ENCODE results near the gene CROCC.
"Not testable (repeated sequence)": the region's sequence is repeated elsewhere in the genome, so short reads cannot be mapped to it uniquely, and the experiment has no call there.

CROCC gene

DNA sequence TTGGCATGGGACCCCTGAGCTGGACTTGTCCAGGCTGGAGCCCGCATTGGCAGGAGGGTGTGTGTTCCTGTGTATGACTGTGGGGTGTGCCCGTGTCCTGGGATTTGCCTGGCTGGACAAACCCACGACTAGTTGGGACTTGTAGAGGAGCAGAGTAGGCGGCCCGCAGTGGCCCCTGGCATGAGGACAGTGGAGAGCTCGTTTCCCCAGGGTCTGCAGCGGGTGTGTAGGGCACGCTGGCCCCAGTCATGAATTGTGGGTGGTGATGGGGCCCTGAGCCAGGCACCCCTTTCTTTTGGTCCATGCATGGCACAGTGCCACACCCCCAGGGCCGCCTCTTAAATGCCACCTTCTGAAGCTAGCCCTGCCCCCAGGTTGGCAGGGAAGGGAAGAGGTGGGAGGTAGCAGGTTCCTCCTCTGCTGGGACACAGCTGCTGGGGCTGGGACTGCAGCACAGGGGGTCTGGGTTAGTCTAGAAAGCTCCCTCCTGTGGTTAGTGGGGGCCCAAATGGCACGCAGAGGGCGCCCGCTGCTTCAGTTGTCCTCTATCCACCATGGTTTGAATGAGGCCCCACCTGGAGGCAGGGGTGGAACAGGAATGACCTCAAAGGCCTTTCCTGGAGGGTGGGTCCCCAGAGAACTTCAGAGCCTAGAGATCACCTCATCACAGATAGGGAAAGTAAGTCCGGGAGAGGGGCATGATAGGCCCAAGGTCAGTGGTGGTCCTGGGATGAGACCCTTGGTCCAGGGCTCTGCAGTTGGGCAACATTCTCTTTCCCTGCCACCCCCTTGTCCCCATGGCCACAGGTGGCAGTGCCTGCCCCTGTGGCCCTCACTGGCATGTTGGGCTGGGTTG lies 4.1 kb downstream of the CROCC start:
- TF ChIP-seq, protein P1, sequence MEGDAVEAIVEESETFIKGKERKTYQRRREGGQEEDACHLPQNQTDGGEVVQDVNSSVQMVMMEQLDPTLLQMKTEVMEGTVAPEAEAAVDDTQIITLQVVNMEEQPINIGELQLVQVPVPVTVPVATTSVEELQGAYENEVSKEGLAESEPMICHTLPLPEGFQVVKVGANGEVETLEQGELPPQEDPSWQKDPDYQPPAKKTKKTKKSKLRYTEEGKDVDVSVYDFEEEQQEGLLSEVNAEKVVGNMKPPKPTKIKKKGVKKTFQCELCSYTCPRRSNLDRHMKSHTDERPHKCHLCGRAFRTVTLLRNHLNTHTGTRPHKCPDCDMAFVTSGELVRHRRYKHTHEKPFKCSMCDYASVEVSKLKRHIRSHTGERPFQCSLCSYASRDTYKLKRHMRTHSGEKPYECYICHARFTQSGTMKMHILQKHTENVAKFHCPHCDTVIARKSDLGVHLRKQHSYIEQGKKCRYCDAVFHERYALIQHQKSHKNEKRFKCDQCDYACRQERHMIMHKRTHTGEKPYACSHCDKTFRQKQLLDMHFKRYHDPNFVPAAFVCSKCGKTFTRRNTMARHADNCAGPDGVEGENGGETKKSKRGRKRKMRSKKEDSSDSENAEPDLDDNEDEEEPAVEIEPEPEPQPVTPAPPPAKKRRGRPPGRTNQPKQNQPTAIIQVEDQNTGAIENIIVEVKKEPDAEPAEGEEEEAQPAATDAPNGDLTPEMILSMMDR (conservative IDR thresholded peaks at IDR 0.05), result no peak
- H3K27ac ChIP-seq, result no peak overlapping the region

DNA sequence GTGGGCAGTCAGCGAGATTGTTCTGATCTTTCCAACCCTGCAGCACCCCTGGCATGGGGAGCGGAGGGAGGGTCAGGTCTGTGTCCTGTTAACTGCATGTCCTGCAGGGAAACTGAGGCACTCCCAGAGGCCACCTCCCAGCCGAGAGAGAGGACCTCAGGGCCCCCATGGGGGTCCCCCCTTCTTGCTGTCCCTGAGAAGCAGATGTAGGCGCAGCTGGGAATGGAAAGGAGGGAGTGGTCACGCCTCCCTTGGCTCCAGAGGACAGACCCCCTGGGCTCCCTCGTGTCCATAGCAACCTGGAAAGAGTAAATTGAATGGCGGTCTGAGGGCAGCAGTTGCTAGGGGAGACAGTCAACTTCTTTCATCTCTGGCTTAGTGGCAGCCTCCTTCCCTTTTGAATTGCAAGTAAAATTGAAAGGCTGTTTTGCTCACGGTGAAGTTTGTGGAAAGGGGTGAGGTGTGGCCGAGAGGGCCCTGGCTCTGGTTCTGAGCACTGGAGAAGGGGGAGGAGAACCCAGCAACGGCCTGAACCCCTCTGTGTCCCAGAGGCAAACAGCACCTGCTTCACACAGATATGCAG lies 4.9 kb downstream of the CROCC start:
- H3K27ac ChIP-seq, result no peak overlapping the region
- TF ChIP-seq, protein P1 (conservative IDR thresholded peaks at IDR 0.05), result no peak

DNA sequence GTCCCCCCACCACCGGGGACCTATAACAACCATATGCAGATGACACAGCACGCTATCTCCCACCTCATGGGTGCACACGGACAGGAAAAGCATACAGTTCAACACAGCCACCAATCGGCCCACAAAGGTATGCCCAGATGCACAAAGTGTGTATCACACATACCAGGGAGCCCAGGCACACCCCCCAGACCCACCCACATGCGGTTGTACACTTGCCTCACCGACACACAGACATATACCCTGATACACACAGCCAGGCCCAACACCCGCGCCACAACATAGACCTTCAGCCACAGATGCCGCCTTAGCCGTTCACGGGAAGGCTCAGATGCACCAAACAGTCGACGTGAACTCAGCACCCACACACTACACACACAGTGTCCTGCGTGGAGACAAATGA lies 5.5 kb downstream of the CROCC start:
- TF ChIP-seq, protein P1 (conservative IDR thresholded peaks at IDR 0.05), result no peak
- H3K27ac ChIP-seq, result no peak overlapping the region

DNA sequence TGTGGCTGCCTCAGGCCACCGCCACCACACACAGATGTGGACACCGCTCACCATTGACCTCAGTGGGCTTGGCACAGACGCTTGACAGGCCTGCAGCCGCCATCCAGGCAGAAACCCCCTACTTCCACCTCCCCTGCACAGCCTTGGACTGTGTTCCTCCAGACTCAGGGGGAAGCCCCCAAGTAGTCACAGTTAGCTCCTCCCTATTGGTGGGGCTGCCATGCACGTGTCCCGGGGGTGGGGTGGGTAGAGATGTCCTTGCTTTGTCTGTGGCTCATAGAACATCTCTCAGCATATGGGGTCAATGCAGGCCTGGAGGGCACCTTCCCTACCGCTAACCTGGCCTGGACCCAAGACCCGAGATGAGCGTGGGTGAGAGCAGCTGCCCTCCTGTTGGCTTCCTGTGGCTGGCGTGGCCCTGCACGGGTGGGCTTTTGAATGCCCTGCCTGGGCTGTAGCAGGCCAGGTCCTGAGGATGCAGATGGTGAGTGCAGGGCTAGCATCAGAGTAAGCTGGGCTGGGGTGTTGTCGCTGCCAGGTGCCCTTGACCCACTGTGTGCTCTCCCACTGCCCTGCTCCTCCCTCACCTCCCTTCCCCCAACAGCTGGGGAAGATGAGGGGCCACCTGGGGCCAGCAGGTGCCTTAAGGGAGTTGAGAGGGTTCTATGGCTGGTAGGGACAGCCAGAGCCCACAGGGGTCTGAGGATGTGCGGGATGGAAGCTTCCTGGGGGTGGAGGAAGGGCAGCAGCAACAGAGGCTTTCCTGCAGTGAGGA lies 6.2 kb downstream of the CROCC start:
- TF ChIP-seq, protein P1 (conservative IDR thresholded peaks at IDR 0.05), result no peak
- H3K27ac ChIP-seq, result no peak overlapping the region

DNA sequence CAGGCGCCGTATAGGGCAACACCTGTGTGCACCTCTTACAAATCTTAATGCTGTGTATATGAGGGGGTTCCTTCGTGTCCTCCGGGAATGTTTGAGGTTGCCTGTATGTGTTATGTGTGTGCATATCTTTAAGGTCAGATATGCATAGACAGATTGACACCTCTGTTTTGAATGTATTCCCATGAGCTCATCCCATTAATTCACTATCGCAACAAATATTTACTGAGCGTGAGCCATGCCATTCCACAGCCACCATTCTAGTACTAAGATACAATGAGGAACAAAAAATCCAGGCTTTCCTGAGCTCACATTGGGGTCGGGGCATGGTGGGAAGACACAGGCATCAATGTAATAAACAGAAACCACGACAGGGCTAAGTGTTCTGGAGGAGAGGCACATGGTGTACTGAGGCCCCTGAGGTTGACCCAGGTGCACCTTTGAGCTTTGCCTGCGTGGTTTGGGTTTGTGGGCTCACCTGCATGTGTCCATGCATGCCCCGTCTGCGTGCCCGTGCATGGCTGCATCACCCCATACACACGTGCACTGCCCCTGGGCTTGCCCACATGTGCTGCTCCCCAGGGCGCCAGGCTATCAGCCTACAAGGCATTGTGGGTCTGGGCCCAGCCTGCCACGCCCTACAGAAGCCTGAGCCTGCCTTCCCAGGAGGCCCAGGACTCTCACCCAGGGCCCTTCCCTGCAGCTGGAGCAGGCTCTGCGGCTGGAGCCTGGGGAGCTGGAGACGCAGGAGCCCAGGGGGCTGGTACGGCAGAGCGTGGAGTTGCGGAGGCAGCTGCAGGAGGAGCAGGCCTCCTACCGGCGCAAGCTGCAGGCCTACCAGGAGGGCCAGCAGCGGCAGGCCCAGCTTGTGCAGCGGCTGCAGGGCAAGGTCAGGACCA lies 7.7 kb downstream of the CROCC start:
- H3K27ac ChIP-seq, result not testable (repeated sequence)

DNA sequence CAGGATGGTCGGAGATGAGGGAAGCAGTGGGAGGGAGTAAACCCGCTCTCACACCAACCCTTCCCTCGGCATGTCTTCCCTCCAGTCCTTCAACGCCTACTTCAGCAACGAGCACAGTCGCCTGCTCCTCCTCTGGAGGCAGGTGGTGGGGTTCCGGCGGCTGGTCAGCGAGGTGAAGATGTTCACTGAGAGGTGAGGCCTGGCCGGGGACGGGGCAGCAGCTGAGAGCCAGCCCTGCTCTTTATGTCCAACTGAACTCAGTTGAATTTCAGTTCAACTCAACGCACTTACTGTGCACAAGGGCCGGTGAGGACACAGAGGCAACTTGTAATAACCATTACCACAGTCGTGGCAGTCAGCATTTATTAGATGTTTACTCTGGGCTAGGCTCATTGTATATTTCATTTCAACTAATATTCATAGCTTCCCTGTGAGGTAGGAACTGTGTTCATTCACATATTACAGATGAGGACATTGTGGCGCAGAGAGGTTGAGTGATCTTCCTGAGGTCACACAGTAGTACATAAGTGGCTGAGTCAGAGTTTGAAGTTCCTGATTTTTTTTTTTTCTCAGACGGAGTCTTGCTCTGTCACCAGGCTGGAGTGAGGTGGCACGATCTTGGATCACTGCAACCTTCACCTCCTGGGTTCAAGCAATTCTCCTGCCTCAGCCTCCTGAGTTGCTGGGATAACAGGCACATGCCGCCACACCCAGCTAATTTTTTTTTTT lies 9.6 kb downstream of the CROCC start:
- H3K27ac ChIP-seq, result not testable (repeated sequence)

DNA sequence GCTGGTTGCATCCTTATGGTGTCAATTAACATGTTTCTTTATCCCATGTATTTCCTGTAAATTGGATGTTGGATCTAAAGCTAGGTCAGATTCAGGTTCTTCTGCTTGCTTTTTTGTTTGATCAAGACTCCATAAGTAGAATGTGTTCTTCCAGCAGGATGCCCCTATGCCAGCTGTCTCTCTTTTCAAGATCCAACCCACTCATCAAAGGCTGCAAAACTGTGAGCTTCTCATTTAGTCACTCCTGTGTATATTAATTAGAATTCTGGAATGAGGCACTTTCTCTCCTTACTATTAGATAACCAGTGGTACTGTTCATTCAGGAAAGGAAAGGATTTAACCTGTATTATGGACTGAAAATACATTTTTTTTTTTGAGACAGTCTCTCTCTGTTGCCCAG lies 12.2 kb downstream of the CROCC start:
- H3K27ac ChIP-seq, result not testable (repeated sequence)

DNA sequence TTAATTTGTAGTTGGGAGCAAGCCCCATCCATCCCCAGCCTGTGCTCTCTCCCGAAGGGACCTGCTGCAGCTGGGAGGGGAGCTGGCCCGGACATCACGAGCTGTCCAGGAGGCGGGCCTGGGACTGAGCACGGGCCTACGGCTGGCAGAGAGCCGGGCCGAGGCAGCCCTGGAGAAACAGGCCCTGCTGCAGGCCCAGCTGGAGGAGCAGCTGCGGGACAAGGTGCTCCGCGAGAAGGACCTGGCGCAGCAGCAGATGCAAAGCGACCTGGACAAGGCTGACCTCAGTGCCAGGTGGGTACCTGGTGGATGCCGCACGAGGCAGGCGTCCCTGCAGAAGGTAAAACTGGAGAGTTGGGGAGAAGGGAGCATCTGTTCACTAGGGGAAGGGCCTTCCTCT lies 14.8 kb downstream of the CROCC start:
- not testable (repeated sequence) for H3K27ac ChIP-seq
